H1 (cell line): Measurements from ENCODE around the gene FAR1.

Source experiments
- GTF2F1 ChIP-seq: IDR thresholded peaks from 2 replicates; pipeline ENCODE4 v1.6.1; 2012; ENCODE audit warnings: low read depth, low read length, improper control_type of control experiment, borderline replicate concordance
- POLR2A ChIP-seq, 2 experiments: IDR thresholded peaks; 1 replicate in 1 of 2; 2 replicates in 1 of 2; pipeline ENCODE4 v1.6.1; 2011; ENCODE audit warnings: low read depth in 2 of 2, low read length in 2 of 2, mild to moderate bottlenecking in 2 of 2; ENCODE audit errors: control extremely low read depth in 1 of 2
- SRF ChIP-seq: IDR thresholded peaks from 2 replicates; pipeline ENCODE4 v1.6.1; 2011; ENCODE audit warnings: mild to moderate bottlenecking, low read depth, low read length, moderate library complexity
- TF ChIP-seq, protein P1 (sequence below), 3 experiments: IDR thresholded peaks; 1 replicate in 2 of 3; 2 replicates in 1 of 3; pipeline versions ENCODE4 v1.5.1 to v1.6.1; 2011; ENCODE audit warnings: low read length in 3 of 3, mild to moderate bottlenecking in 3 of 3, inconsistent platforms in 2 of 3, low read depth in 1 of 3, moderate library complexity in 1 of 3; ENCODE audit not compliant: insufficient read depth in 1 of 3; ENCODE audit errors: control extremely low read depth in 1 of 3

DNA sequence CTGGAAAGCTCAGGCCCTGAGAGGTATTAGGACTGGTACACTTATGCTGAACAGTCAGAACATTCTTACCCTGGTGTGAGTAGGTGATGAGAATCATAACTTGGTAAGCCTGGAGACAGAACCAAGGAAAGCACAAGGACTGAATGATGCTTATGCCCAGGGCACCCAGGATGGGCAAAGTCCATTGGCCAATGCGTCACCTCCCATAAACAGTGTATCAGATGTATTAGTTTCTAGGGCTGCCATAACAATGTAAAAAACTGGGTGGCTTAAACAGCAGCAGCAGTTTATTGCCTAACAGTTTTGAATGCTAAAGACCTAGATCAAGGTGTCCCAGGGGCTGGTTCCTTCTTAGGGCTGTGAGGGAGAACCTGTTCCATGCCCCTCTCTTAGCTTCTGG is 107.0 kb downstream of the FAR1 start:
- TF ChIP-seq POLR2A (IDR thresholded peaks at IDR 0.05; ENCODE audit: control extremely low read depth in 1 of 2, low read depth in 2 of 2, low read length in 2 of 2) (no peak), SRF (no peak), GTF2F1 (no peak)
- TF ChIP-seq, protein P1, sequence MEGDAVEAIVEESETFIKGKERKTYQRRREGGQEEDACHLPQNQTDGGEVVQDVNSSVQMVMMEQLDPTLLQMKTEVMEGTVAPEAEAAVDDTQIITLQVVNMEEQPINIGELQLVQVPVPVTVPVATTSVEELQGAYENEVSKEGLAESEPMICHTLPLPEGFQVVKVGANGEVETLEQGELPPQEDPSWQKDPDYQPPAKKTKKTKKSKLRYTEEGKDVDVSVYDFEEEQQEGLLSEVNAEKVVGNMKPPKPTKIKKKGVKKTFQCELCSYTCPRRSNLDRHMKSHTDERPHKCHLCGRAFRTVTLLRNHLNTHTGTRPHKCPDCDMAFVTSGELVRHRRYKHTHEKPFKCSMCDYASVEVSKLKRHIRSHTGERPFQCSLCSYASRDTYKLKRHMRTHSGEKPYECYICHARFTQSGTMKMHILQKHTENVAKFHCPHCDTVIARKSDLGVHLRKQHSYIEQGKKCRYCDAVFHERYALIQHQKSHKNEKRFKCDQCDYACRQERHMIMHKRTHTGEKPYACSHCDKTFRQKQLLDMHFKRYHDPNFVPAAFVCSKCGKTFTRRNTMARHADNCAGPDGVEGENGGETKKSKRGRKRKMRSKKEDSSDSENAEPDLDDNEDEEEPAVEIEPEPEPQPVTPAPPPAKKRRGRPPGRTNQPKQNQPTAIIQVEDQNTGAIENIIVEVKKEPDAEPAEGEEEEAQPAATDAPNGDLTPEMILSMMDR (IDR thresholded peaks at IDR 0.05; ENCODE audit: control extremely low read depth in 1 of 3, insufficient read depth in 1 of 3, low read depth in 1 of 3, low read length in 3 of 3): no peak
